Mesendoderm (in vitro differentiated cells): ENCODE results near the gene GOLM1.

Experiments
- DNase-seq: peaks from one replicate; pipeline ENCODE4 v3.0.0; 2013
- H2AK5ac ChIP-seq: 2 replicates; pipeline ENCODE4 v1.6.1; 2013; ENCODE audit warnings: low read length, inconsistent platforms
- H2BK120ac ChIP-seq: 2 replicates; pipeline ENCODE4 v1.6.1; 2013; ENCODE audit warnings: low read depth, mild to moderate bottlenecking, low read length, moderate library complexity, mixed read lengths
- H2BK15ac ChIP-seq: replicated peaks from 2 replicates; pipeline ENCODE4 v1.6.1; 2013; ENCODE audit warnings: low read depth, mild to moderate bottlenecking, moderate library complexity
- H2BK5ac ChIP-seq: 2 replicates; pipeline ENCODE4 v1.6.1; 2013; ENCODE audit warnings: low read length, inconsistent platforms
- H3K18ac ChIP-seq: 2 replicates; pipeline ENCODE4 v1.6.1; 2013; ENCODE audit warnings: mild to moderate bottlenecking, low read length, mixed read lengths
- H3K23ac ChIP-seq: one replicate; pipeline ENCODE4 v1.6.1; 2013; ENCODE audit warnings: low read length
- H3K27ac ChIP-seq: 2 replicates; pipeline ENCODE4 v1.5.1; 2013; ENCODE audit warnings: low read depth, mild to moderate bottlenecking, inconsistent platforms, low read length, moderate library complexity
- H3K27me3 ChIP-seq: 2 replicates; pipeline ENCODE4 v1.6.1; 2013; ENCODE audit warnings: low read length, control low read depth, mild to moderate bottlenecking, inconsistent platforms; ENCODE audit not compliant: insufficient read depth, poor library complexity
- H3K36me3 ChIP-seq: 2 replicates; pipeline ENCODE4 v1.6.1; 2013; ENCODE audit warnings: low read length, inconsistent platforms; ENCODE audit not compliant: control insufficient read depth, insufficient read depth
- H3K4ac ChIP-seq: one replicate; pipeline ENCODE4 v1.6.1; 2013; ENCODE audit warnings: low read depth, mild to moderate bottlenecking, low read length, moderate library complexity
- H3K4me1 ChIP-seq: 2 replicates; pipeline ENCODE4 v1.6.1; 2013; ENCODE audit warnings: low read depth, low read length, inconsistent platforms; ENCODE audit not compliant: control insufficient read depth
- H3K4me2 ChIP-seq: 2 replicates; pipeline ENCODE4 v1.6.1; 2013; ENCODE audit warnings: low read length
- H3K4me3 ChIP-seq: 2 replicates; pipeline ENCODE4 v1.5.1; 2013; ENCODE audit warnings: mild to moderate bottlenecking, low read length
- H3K56ac ChIP-seq: one replicate; pipeline ENCODE4 v1.6.1; 2013; ENCODE audit warnings: low read length
- H3K79me1 ChIP-seq: 2 replicates; pipeline ENCODE4 v1.6.1; 2013; ENCODE audit warnings: low read length, inconsistent platforms
- H3K79me2 ChIP-seq: 2 replicates; pipeline ENCODE4 v1.6.1; 2013; ENCODE audit warnings: mild to moderate bottlenecking, low read length; ENCODE audit not compliant: control insufficient read depth, insufficient read depth
- H3K9ac ChIP-seq: 2 replicates; pipeline ENCODE4 v1.6.1; 2013; ENCODE audit warnings: low read length, inconsistent platforms
- H4K5ac ChIP-seq: one replicate; pipeline ENCODE4 v1.6.1; 2013; ENCODE audit warnings: low read length
- H4K8ac ChIP-seq: one replicate; pipeline ENCODE4 v1.6.1; 2013; ENCODE audit warnings: low read depth, mild to moderate bottlenecking, control low read depth, low read length, moderate library complexity
- WGBS: extraction: QIAGEN DNeasy Blood & Tissue Kit; methylation state at CpG from one replicate; pipeline ENCODE4 v1.1.7; 2013; ENCODE audit warnings: low lambda C conversion rate, missing lambda C conversion rate; ENCODE audit not compliant: insufficient coverage; ENCODE audit errors: extremely low coverage; 5-methylcytosine and 5-hydroxymethylcytosine counted together

GOLM1 gene

GRCh38 chr9:86135371-86135770 is 36.0 kb upstream of the GOLM1 start:
- H3K27me3 ChIP-seq, result no peaks in the 10 kb centered on the region
- DNase-seq, result no peak
- H3K27ac ChIP-seq, result no peak overlapping the region
- no peak overlapping the region for H3K23ac ChIP-seq
- H2BK5ac ChIP-seq, result no peak overlapping the region
- H3K4ac ChIP-seq, result no peak overlapping the region
- H2BK120ac ChIP-seq, result no peak overlapping the region
- H3K79me1 ChIP-seq, result no peaks in the 10 kb centered on the region
- no peak overlapping the region for H3K4me3 ChIP-seq
- H4K8ac ChIP-seq, result no peak overlapping the region
- H3K56ac ChIP-seq, result no peak overlapping the region
- H3K9ac ChIP-seq, result no peak overlapping the region
- H4K5ac ChIP-seq, result no peak overlapping the region
- H3K4me1 ChIP-seq, result no peaks in the 10 kb centered on the region
- H3K4me2 ChIP-seq, result no peak overlapping the region
- no peaks in the 10 kb centered on the region for H3K79me2 ChIP-seq
- no CpG with 5 or more reads among the region's 5 CpGs for WGBS
- H3K18ac ChIP-seq, result no peak overlapping the region
- H2AK5ac ChIP-seq, result no peak overlapping the region
- no peak overlapping the region for H2BK15ac ChIP-seq
- no peaks in the 10 kb centered on the region for H3K36me3 ChIP-seq

- no CpG with 5 or more reads among the region's 4 CpGs for WGBS
- Histone ChIP-seq H2BK120ac (no peak overlapping the region), H2BK15ac (no peak overlapping the region), H3K56ac (no peak overlapping the region), H3K4me3 (no peak overlapping the region), H3K27ac (no peak overlapping the region), H2AK5ac (no peak overlapping the region), H3K4ac (no peak overlapping the region), H3K4me1 (no peaks in the 10 kb centered on the region), H4K5ac (no peak overlapping the region), H3K9ac (no peak overlapping the region), H2BK5ac (no peak overlapping the region), H3K79me2 (no peaks in the 10 kb centered on the region), H3K79me1 (no peaks in the 10 kb centered on the region), H3K23ac (no peak overlapping the region), H3K4me2 (no peak overlapping the region), H3K36me3 (no peaks in the 10 kb centered on the region), H4K8ac (no peak overlapping the region), H3K18ac (no peak overlapping the region), H3K27me3 (no peaks in the 10 kb centered on the region)
- DNase-seq, result no peak
These were observed 35.0 kb upstream of the GOLM1 start for GRCh38 chr9:86134361-86134760.

GRCh38 chr9:86128235-86128822 is 29.0 kb upstream of the GOLM1 start:
- Histone ChIP-seq H3K4me1 (peaks cover 2% of the 10 kb centered on the region), H4K5ac (no peak overlapping the region), H2BK120ac (no peak overlapping the region), H3K4ac (no peak overlapping the region), H3K36me3 (no peaks in the 10 kb centered on the region), H3K4me2 (no peak overlapping the region), H4K8ac (no peak overlapping the region), H3K4me3 (no peak overlapping the region), H3K27me3 (no peaks in the 10 kb centered on the region), H3K18ac (no peak overlapping the region), H3K9ac (no peak overlapping the region), H2AK5ac (no peak overlapping the region), H3K79me1 (no peaks in the 10 kb centered on the region), H3K27ac (no peak overlapping the region), H2BK15ac (no peak overlapping the region), H3K56ac (no peak overlapping the region), H3K23ac (no peak overlapping the region), H3K79me2 (no peaks in the 10 kb centered on the region), H2BK5ac (no peak overlapping the region)
- no CpG with 5 or more reads among the region's 4 CpGs for WGBS
- no peak for DNase-seq

- no peak overlapping the region for H3K4me3 ChIP-seq
- peaks cover 2% of the 10 kb centered on the region for H3K4me1 ChIP-seq
- no peak overlapping the region for H3K56ac ChIP-seq
- no peak overlapping the region for H2BK120ac ChIP-seq
- H4K8ac ChIP-seq, result no peak overlapping the region
- H3K79me1 ChIP-seq, result no peaks in the 10 kb centered on the region
- H3K27me3 ChIP-seq, result no peaks in the 10 kb centered on the region
- peak; percentile 99 for DNase-seq
- no peak overlapping the region for H3K9ac ChIP-seq
- no peaks in the 10 kb centered on the region for H3K79me2 ChIP-seq
- H3K4me2 ChIP-seq, result no peak overlapping the region
- WGBS, result no CpG with 5 or more reads among the region's 11 CpGs
- no peak overlapping the region for H3K18ac ChIP-seq
- H3K4ac ChIP-seq, result no peak overlapping the region
- no peak overlapping the region for H3K23ac ChIP-seq
- no peaks in the 10 kb centered on the region for H3K36me3 ChIP-seq
- H2BK5ac ChIP-seq, result no peak overlapping the region
- H4K5ac ChIP-seq, result no peak overlapping the region
- H2BK15ac ChIP-seq, result no peak overlapping the region
- no peak overlapping the region for H3K27ac ChIP-seq
- H2AK5ac ChIP-seq, result no peak overlapping the region
These were observed 27.9 kb upstream of the GOLM1 start for GRCh38 chr9:86126998-86127972.

- H3K27me3 ChIP-seq, result no peaks in the 10 kb centered on the region
- no peak overlapping the region for H3K56ac ChIP-seq
- no peak overlapping the region for H2AK5ac ChIP-seq
- no peak overlapping the region for H4K5ac ChIP-seq
- peak; percentile 37 for DNase-seq
- no peak overlapping the region for H4K8ac ChIP-seq
- peaks cover 2% of the 10 kb centered on the region for H3K4me1 ChIP-seq
- H3K27ac ChIP-seq, result no peak overlapping the region
- H3K23ac ChIP-seq, result no peak overlapping the region
- no peak overlapping the region for H3K9ac ChIP-seq
- H3K18ac ChIP-seq, result no peak overlapping the region
- no peaks in the 10 kb centered on the region for H3K79me1 ChIP-seq
- H3K4ac ChIP-seq, result no peak overlapping the region
- no peak overlapping the region for H2BK120ac ChIP-seq
- WGBS, result no CpG with 5 or more reads among the region's 2 CpGs
- no peaks in the 10 kb centered on the region for H3K79me2 ChIP-seq
- H3K4me2 ChIP-seq, result no peak overlapping the region
- H2BK15ac ChIP-seq, result no peak overlapping the region
- no peak overlapping the region for H2BK5ac ChIP-seq
- no peaks in the 10 kb centered on the region for H3K36me3 ChIP-seq
- no peak overlapping the region for H3K4me3 ChIP-seq
These were observed 23.0 kb upstream of the GOLM1 start for GRCh38 chr9:86122311-86122710.
